K562 (cell line): Measurements from ENCODE around the gene ACTN3. TPM values are rescaled to one million over a fixed set of nuclear protein-coding genes. Genes with fewer than 3 reads are reported as not detected.

ENCODE experiments used
- ATAC-seq: fragments of 200-7000 bp; cut with Tn5 transposase; 3 replicates; pipeline ENCODE4 v1.9.1; 2020; ENCODE audit warnings: moderate library complexity
- BruUV-seq: library from RNA; stranded (reverse); fragments of 400-500 nt; replicated peaks from 2 replicates; lab custom pipeline; 2021; lab: Mats Ljungman, UMichigan
- CTCF ChIA-PET: fragments of 300-600 bp; formaldehyde crosslinking; extraction: SDS; loops from one replicate; lab custom pipeline; 2021; ENCODE audit warnings: low intra/inter-chr PET ratio; lab: Yijun Ruan, JAX
- POLR2A ChIA-PET: fragments of 300-600, 350-650 bp; sonication (Branson Sonifier 250); formaldehyde crosslinking; extraction: SDS; loops from one replicate; lab custom pipeline; 2021; ENCODE audit warnings: antibody characterized with exemption, inconsistent platforms; lab: Yijun Ruan, JAX
- DNase-seq, 4 experiments: peaks; one replicate each; pipeline versions ENCODE4 v3.0.0 to v3.0.0-alpha.2; 2011 to 2018; ENCODE audit warnings: low spot score in 3 of 4, mixed read lengths in 3 of 4; ENCODE audit errors: extremely low read depth in 1 of 4
- FAIRE-seq: peaks from 2 replicates; lab custom pipeline; 2011; peaks lifted over from hg19 to GRCh38; lab: Jason Lieb, UNC
- H2AFZ ChIP-seq: 2 replicates; pipeline ENCODE4 v1.6.0; 2011; ENCODE audit warnings: low read depth, low read length, control low read depth, inconsistent platforms
- H3K27ac ChIP-seq: fragments of 200-600 bp; 3 replicates; pipeline ENCODE4 v1.8.0; 2011; ENCODE audit warnings: low read depth, mild to moderate bottlenecking, control low read depth, inconsistent platforms, low read length, moderate library complexity, mixed read lengths; ENCODE audit errors: extremely low read depth
- H3K27me3 ChIP-seq, 2 experiments: fragments of 300-600 bp in 1 of 2; 2 replicates in 1 of 2; 3 replicates in 1 of 2; pipeline versions ENCODE4 v1.6.0 to v1.8.0; 2011; ENCODE audit warnings: inconsistent platforms in 2 of 2, low read length in 2 of 2, mild to moderate bottlenecking in 1 of 2, mixed read lengths in 1 of 2, moderate library complexity in 1 of 2; ENCODE audit not compliant: control insufficient read depth in 2 of 2, insufficient read depth in 2 of 2
- H3K36me3 ChIP-seq: fragments of 300-600 bp; 3 replicates; pipeline ENCODE4 v1.8.0; 2011; ENCODE audit warnings: mild to moderate bottlenecking, low read length, inconsistent platforms; ENCODE audit not compliant: control insufficient read depth, insufficient read depth
- H3K4me1 ChIP-seq, 2 experiments: fragments of 200-600 bp in 1 of 2; replicated peaks in 1 of 2; 2 replicates in 1 of 2; 3 replicates in 1 of 2; pipeline versions ENCODE4 v1.5.1 to v1.8.0; 2011; ENCODE audit warnings: inconsistent platforms in 2 of 2, low read length in 2 of 2, mild to moderate bottlenecking in 1 of 2, mixed read lengths in 1 of 2, moderate library complexity in 1 of 2; ENCODE audit not compliant: control insufficient read depth in 2 of 2, insufficient read depth in 2 of 2
- H3K4me2 ChIP-seq: 2 replicates; pipeline ENCODE4 v1.6.1; 2011; ENCODE audit warnings: low read length, control low read depth, inconsistent platforms, mixed read lengths; ENCODE audit not compliant: insufficient read depth
- H3K4me3 ChIP-seq: fragments of 200-600 bp; sonication (generic), shearing (Covaris generic); 2 replicates; pipeline ENCODE4 v1.5.1; 2016; ENCODE audit warnings: control low read depth, inconsistent platforms
- H3K79me2 ChIP-seq: fragments of 200-600 bp; 3 replicates; pipeline ENCODE4 v1.8.0; 2011; ENCODE audit warnings: low read length, inconsistent platforms; ENCODE audit not compliant: control insufficient read depth, insufficient read depth
- H3K9ac ChIP-seq, 2 experiments: 2 replicates each; pipeline versions ENCODE4 v1.6.0 to v1.6.1; 2011; ENCODE audit warnings: low read depth in 2 of 2, low read length in 2 of 2, control low read depth in 1 of 2, inconsistent platforms in 1 of 2, mild to moderate bottlenecking in 1 of 2, mixed read lengths in 1 of 2; ENCODE audit not compliant: insufficient read depth in 1 of 2
- H3K9me1 ChIP-seq: one replicate; pipeline ENCODE4 v1.6.0; 2011; ENCODE audit warnings: inconsistent platforms, mild to moderate bottlenecking, low read length, moderate library complexity; ENCODE audit not compliant: control insufficient read depth, insufficient read depth
- H3K9me3 ChIP-seq: replicated peaks from 2 replicates; pipeline ENCODE4 v1.5.1; 2011; ENCODE audit warnings: low read depth, low read length, inconsistent platforms; ENCODE audit not compliant: control insufficient read depth, insufficient read depth
- H4K20me1 ChIP-seq: replicated peaks from 2 replicates; pipeline ENCODE4 v1.6.1; 2011; ENCODE audit warnings: low read length, inconsistent platforms, mixed read lengths; ENCODE audit not compliant: control insufficient read depth, insufficient read depth
- CBFA2T2 ChIP-seq: fragments of 450-650 bp; conservative IDR thresholded peaks from 2 replicates; pipeline ENCODE4 v1.6.1; 2017; ENCODE audit warnings: mild to moderate bottlenecking
- EGR1 ChIP-seq: fragments of 450-650 bp; conservative IDR thresholded peaks from 2 replicates; pipeline ENCODE4 v1.6.1; 2017; ENCODE audit warnings: mild to moderate bottlenecking
- RBM17 ChIP-seq: fragments of 200-400 bp; formaldehyde crosslinking; IDR thresholded peaks from 2 replicates; pipeline ENCODE4 v1.6.1; 2017; ENCODE audit warnings: low read depth, mild to moderate bottlenecking, low read length, borderline replicate concordance
- TAF1 ChIP-seq: IDR thresholded peaks from 2 replicates; pipeline ENCODE4 v1.6.1; 2011; ENCODE audit warnings: mild to moderate bottlenecking, low read length, moderate library complexity; ENCODE audit not compliant: insufficient read depth, control insufficient read depth, severe bottlenecking; ENCODE audit errors: extremely low read depth
- WGBS: fragments of 100-300 bp; shearing (Covaris generic); methylation state at CpG from one replicate; pipeline ENCODE4 v1.1.6; 2016; ENCODE audit warnings: low coverage, mixed read lengths; ENCODE audit not compliant: insufficient coverage; ENCODE audit errors: missing lambda C conversion rate; 5-methylcytosine and 5-hydroxymethylcytosine counted together
- in situ Hi-C: fragments of 300-500 bp; cut with MboI; formaldehyde crosslinking; loops from 4 replicates; pipeline ENCODE4 v1.15.0; 2018; ENCODE audit warnings: inconsistent platforms, mixed read lengths
- intact Hi-C: fragments of 100-400 bp; cut with micrococcal nuclease; formaldehyde crosslinking; loops from 2 replicates; pipeline ENCODE4 v1.14.2; 2022
- polyA plus RNA-seq, 8 experiments: library from polyadenylated mRNA; depleted of rRNA in 4 of 8; stranded (reverse) in 5 of 8; unstranded in 3 of 8; fragments of >200 nt; fragmentation: Nextera tagmentation in 2 of 8; fragmentation: Illumina TruSeq in 1 of 8; extraction: Ambion mirVana in 2 of 8; extraction: Trizol in 1 of 8; gene quantifications; 2 replicates each; pipeline versions ENCODE4 v1.2.1 to v1.2.3, GENCODE V29; 2011 to 2014; ENCODE audit warnings: inconsistent platforms in 1 of 8, missing spikeins in 1 of 8
- total RNA-seq, 7 experiments: library from RNA; depleted of rRNA in 6 of 7; stranded (reverse); fragments of >200 nt in 6 of 7; fragmentation: Illumina TruSeq in 2 of 7; extraction: Trizol in 2 of 7; gene quantifications; 2 replicates each; pipeline versions ENCODE4 v1.2.1 to v1.2.3, GENCODE V29; 2011 to 2021; ENCODE audit warnings: low replicate concordance in 1 of 7
- TF ChIP-seq, protein P1 (sequence below): sonication (generic); formaldehyde crosslinking; IDR thresholded peaks from 2 replicates; pipeline ENCODE4 v1.8.0; 2022; ENCODE audit warnings: missing genetic modification reagents, mild to moderate bottlenecking, moderate library complexity, borderline replicate concordance
- TF ChIP-seq, protein P2 (sequence below), 3 experiments: IDR thresholded peaks in 2 of 3; conservative IDR thresholded peaks in 1 of 3; 2 replicates each; pipeline ENCODE4 v1.5.1; 2011 to 2012; ENCODE audit warnings: low read length in 3 of 3, mild to moderate bottlenecking in 3 of 3, control low read depth in 2 of 3, improper control_type of control experiment in 1 of 3, inconsistent platforms in 1 of 3, low read depth in 1 of 3, mixed read lengths in 1 of 3, moderate library complexity in 1 of 3; ENCODE audit not compliant: insufficient read depth in 2 of 3
- TF ChIP-seq, protein P3 (sequence below): fragments of 250-450 bp; sonication (Bioruptor Pico); IDR thresholded peaks from 2 replicates; pipeline ENCODE4 v1.5.0; 2021

ACTN3 gene
- total and polyA plus RNA-seq, 9 of the 15 experiments (the other 6 are each of a cell fraction or from before 2014, with no cell fraction given) = not detected

DNA sequence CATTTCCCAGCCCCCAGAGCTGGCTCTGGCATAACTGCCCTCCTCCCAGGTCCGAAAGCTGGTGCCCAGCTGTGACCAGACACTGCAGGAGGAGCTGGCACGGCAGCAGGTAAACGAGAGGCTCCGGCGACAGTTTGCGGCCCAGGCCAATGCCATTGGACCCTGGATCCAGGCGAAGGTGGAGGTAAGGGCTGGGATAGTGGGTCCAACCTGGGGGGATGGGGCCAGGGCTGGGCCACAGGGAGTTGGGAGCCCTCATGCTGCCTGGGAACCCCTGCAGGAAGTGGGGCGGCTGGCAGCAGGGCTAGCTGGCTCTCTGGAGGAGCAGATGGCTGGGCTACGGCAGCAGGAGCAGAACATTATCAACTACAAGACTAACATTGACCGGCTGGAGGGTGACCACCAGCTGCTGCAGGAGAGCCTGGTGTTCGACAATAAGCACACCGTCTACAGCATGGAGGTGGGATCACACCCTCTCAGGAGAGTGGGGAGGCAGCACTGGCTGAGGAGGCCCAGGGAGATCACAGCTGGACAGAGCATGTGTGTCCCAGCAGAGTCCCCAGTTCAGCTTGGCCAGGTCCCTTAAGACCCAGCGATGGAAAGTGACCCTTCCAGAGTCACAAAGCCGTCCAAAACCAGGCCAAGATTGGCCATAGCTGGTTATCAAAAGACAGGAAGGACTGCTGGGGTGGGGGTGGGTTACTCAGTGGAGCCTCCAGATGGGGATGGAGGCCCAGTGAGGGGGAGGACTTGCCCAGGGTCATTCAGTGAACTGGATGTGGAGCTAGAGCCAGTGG, 14.7 kb downstream of the ACTN3 start:
- H2AFZ ChIP-seq = peak overlapping the region; percentile 30; the same call in 1 of the 2 replicates
- 41% methylated on average over 14 of the region's 14 CpGs for WGBS
- H3K9me1 ChIP-seq = no peaks in the 10 kb centered on the region
- H3K79me2 ChIP-seq = no peaks in the 10 kb centered on the region
- no peak overlapping the region for H3K4me3 ChIP-seq
- POLR2A ChIA-PET = interaction anchor here (0.6 to 3.6 kb wide), 6 partner anchors 11 to 277 kb away, joined by 3 to 15 read pairs (median 3); partner anchors contain the start of genes ACTN3, RBM4 and ZDHHC24
- peak overlapping the region in 1 of 2 experiments; percentile 69; a peak in 2 of 4 replicates for H3K9ac ChIP-seq
- H3K4me2 ChIP-seq = no peak overlapping the region
- H4K20me1 ChIP-seq = no peaks in the 10 kb centered on the region
- intact Hi-C loops (no loop called here), in situ Hi-C loops (no loop called here)
- BruUV-seq = no TSS peak
- H3K9me3 ChIP-seq = no peaks in the 10 kb centered on the region
- no peaks in the 10 kb centered on the region for H3K36me3 ChIP-seq
- CTCF ChIA-PET = no interaction called here
- peaks cover 8 to 38% of the 10 kb centered on the region in 2 experiments; a peak in 4 of 5 replicates for H3K4me1 ChIP-seq
- ATAC-seq (peak; percentile 48), DNase-seq (peak in 3 of 4 experiments; percentile 23 to 51 (median 29)), FAIRE-seq (no peak)
- no peak overlapping the region for H3K27ac ChIP-seq
- TF ChIP-seq, protein P1, sequence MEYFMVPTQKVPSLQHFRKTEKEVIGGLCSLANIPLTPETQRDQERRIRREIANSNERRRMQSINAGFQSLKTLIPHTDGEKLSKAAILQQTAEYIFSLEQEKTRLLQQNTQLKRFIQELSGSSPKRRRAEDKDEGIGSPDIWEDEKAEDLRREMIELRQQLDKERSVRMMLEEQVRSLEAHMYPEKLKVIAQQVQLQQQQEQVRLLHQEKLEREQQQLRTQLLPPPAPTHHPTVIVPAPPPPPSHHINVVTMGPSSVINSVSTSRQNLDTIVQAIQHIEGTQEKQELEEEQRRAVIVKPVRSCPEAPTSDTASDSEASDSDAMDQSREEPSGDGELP = peak; percentile 19; the same call in 1 of the 2 replicates
- no peak for TF ChIP-seq TAF1
- H3K27me3 ChIP-seq = no peaks in the 10 kb centered on the region

DNA sequence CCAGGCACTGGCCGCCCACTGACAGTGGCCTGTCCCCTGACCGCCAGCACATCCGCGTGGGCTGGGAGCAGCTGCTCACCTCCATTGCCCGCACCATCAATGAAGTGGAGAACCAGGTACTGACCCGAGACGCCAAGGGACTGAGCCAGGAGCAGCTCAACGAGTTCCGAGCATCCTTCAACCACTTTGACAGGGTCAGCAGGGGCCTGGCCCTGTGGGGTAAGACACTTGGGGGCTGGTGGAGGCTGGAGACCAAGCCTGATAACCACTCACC, 15.2 kb downstream of the ACTN3 start:
- no peak overlapping the region for H3K9ac ChIP-seq
- peaks cover 8 to 38% of the 10 kb centered on the region in 2 experiments; a peak in 4 of 5 replicates for H3K4me1 ChIP-seq
- no peaks in the 10 kb centered on the region for H3K79me2 ChIP-seq
- WGBS = 49% methylated on average over 9 of the region's 9 CpGs
- CTCF ChIA-PET = no interaction called here
- BruUV-seq = no TSS peak
- intact Hi-C loops = no loop called here
- POLR2A ChIA-PET = interaction anchor here (0.6 to 3.6 kb wide), 6 partner anchors 11 to 277 kb away, joined by 3 to 15 read pairs (median 3); partner anchors contain the start of genes ACTN3, RBM4 and ZDHHC24
- H3K4me3 ChIP-seq = no peak overlapping the region
- no peaks in the 10 kb centered on the region for H4K20me1 ChIP-seq
- no peak overlapping the region for H3K4me2 ChIP-seq
- no peaks in the 10 kb centered on the region for H3K9me3 ChIP-seq
- DNase-seq = no peak
- H3K27ac ChIP-seq = no peak overlapping the region
- no peaks in the 10 kb centered on the region for H3K27me3 ChIP-seq
- no peak for ATAC-seq
- H3K9me1 ChIP-seq = no peaks in the 10 kb centered on the region
- H2AFZ ChIP-seq = no peak overlapping the region
- TF ChIP-seq, protein P2, sequence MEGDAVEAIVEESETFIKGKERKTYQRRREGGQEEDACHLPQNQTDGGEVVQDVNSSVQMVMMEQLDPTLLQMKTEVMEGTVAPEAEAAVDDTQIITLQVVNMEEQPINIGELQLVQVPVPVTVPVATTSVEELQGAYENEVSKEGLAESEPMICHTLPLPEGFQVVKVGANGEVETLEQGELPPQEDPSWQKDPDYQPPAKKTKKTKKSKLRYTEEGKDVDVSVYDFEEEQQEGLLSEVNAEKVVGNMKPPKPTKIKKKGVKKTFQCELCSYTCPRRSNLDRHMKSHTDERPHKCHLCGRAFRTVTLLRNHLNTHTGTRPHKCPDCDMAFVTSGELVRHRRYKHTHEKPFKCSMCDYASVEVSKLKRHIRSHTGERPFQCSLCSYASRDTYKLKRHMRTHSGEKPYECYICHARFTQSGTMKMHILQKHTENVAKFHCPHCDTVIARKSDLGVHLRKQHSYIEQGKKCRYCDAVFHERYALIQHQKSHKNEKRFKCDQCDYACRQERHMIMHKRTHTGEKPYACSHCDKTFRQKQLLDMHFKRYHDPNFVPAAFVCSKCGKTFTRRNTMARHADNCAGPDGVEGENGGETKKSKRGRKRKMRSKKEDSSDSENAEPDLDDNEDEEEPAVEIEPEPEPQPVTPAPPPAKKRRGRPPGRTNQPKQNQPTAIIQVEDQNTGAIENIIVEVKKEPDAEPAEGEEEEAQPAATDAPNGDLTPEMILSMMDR (IDR thresholded peaks at IDR 0.05 in 2 of 3, conservative IDR thresholded peaks at IDR 0.05 in 1 of 3; ENCODE audit: insufficient read depth in 2 of 3, low read depth in 1 of 3, low read length in 3 of 3) = no peak
- peak; percentile 61 for TF ChIP-seq EGR1
- TF ChIP-seq RBM17 = no peak
- no peak for TF ChIP-seq CBFA2T2
- TF ChIP-seq, protein P3, sequence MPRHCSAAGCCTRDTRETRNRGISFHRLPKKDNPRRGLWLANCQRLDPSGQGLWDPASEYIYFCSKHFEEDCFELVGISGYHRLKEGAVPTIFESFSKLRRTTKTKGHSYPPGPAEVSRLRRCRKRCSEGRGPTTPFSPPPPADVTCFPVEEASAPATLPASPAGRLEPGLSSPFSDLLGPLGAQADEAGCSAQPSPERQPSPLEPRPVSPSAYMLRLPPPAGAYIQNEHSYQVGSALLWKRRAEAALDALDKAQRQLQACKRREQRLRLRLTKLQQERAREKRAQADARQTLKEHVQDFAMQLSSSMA (CRISPR knock-in tag) = no peak
- FAIRE-seq = no peak
- no peaks in the 10 kb centered on the region for H3K36me3 ChIP-seq
- in situ Hi-C loops = no loop called here
